Activated CD4-positive, CD25-positive, alpha-beta regulatory T cell treated with anti-CD3 and anti-CD28 coated beads, Interleukin-2, amount 50 U/mL, for 72 hours (primary cell): ENCODE measurements around the gene CNRIP1.
"Not testable (repeated sequence)": the region's sequence is repeated elsewhere in the genome, so short reads cannot be mapped to it uniquely, and the experiment has no call there.

Source experiments
- DNase-seq: peaks from one replicate; pipeline ENCODE4 v3.0.0; 2021

The CNRIP1 gene, protein sequence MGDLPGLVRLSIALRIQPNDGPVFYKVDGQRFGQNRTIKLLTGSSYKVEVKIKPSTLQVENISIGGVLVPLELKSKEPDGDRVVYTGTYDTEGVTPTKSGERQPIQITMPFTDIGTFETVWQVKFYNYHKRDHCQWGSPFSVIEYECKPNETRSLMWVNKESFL

DNA sequence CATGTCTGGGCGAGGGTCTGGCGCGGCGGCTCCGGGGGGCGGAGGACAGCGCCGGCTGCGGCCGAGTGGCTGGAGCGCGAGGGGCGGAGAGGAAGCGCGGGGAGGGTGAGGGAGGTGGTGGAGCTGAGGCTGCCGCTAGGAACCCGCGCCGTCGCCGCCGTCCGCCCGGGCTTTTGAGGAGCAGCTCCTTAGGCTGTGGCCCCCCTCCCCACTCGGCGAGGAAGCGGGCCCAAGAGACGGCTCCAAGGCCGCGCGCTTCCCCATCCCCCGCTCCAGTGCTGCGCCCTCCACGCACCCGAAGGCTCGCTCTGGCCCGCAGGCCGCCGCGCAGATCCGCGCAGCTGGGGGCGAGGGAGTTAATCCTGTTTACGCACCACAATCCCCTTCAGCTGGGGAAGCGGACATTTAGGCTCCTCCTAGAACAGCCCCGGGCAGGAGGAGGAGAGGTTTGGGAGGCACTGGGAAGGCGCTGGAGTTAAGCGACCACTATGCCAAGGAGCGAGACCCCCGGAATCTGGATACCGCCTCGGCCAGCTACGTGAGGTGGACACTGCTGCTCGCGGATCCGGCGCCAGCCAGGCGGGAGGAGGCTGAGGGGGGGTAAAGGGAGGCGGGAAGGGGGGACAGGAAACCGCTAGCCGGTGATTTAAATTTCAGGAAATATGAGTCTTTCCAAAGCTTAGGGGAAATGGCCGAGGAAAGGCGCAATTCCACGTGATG lies at the start of gene CNRIP1:
Gene CNRIP1, minus strand, starts transcription at position 552 of the 720 bp plus-strand sequence. Its CDS starts 549 bp downstream, at position 3.
- no peak for DNase-seq

DNA sequence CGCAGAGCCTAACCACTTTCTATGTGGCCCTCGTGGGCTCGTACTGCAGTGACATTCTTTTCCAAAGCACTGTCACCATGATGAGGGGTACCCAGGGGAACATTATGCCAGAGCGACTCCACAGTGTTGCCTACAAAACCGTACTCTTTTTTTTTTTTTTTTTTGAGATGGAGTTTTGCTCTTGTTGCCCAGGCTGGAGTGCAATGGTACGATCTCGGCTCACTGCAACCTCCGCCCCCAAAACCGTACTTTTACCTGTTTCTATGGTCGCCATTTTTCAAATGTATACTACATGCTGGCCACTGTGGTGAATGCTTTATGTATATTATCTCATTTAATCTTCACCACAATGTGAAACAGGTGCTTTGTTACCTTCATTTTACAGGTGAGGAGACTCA lies 49.6 kb upstream of the CNRIP1 start:
- no peak for DNase-seq

DNA sequence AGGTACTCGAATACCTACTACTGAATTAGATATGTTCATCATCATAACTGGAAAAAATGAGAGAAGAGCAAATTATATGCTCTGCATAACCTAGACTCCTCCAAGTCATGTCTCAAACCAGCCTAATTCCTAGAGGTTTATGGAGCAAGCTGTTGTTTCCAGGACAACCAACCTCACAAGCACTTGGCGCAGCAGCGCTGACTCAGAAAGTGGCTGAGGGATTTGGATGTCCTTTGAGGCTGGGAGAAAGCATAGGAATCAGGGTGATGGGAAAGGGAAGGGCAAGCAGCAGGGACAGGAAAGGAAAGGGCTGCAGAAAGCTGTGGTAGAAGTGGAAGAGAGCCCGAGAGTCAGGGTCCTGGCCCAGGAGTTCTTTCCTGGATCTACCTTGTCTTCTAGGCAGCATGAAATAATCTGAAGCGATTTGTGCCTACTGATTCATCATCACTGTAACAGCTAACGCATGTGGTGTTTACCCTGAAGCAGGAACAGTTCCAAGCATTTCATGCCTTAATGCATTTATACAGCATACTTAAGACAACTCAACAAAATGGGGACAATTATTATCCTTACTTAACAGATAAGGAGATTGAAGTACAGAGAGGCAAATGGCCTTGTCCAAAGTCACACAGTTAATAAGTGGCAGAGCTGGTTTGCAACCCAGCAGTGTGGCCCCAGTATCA lies 49.0 kb upstream of the CNRIP1 start:
- no peak for DNase-seq

GRCh38 chr2:68367953-68368653 lies 48.4 kb upstream of the CNRIP1 start:
- no peak for DNase-seq

DNA sequence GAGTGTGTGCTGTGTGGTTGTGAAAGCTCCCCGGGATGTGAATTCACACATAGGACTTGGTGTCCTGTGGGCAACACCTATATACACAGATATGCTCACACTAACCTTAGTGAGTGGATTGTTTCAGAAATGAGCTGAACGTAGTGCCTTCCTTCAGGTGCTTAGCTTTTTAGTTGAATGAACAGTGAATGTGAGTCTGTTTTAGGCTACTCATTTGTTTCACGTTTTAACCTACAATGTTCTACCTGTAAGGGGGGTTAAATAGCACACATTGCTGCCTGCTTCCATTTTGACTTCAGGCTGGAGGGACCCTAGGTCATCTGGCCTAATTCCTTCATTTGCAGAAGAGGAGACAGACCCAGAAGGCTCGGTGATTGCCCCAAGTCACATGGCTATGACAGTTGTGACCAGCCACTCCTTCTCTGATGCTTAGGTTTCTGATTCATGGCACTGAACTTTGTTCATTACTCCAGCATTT lies 46.4 kb upstream of the CNRIP1 start:
- no peak for DNase-seq

GRCh38 chr2:68365087-68365486 lies 45.3 kb upstream of the CNRIP1 start, which contains the start of gene PLEK:
PLEK (plus strand) TSS chr2:68365282; CDS start chr2:68365352, 70 bp downstream.
- no peak for DNase-seq

DNA sequence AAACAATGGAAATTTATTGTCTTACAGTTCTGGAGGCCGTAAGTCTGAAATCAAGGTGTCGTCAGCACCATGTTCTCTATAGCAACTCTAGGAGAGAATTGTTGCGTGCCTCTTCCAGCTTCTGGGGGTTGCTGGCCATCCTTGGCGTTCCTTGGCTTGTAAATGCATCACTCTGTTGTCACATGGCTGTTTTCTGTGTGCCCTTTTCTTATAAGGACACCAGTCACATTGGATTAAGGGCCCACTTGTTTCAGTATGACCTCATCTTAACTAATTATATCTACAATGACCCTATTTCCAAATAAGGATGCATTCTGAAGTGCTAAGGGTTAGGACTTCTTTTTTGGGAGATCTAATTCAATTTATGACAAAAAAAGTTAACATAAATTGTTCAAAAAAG lies 44.0 kb upstream of the CNRIP1 start:
- DNase-seq: no peak

- DNase-seq: no peak
These were observed 43.0 kb upstream of the CNRIP1 start for GRCh38 chr2:68362749-68363148.

DNA sequence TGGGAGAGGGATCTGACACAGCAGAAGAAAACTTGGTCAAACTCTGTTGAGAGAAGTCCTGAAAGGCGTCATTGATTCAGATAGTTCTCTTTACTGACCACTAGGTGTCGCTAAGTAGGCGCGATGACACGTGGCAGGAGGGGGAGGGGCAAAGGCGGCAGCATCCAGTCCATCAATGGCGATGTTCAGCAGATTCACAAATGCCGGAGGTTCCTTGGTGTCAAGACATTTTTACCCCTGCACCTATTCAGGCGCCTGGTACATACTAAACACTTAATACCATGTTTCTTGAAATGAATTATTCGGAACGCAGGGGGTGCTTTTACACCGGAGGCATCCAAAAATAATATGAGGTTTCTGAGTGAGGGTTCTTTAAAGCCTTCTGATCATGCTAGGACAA lies 42.3 kb upstream of the CNRIP1 start:
- peak; percentile 78 for DNase-seq

DNA sequence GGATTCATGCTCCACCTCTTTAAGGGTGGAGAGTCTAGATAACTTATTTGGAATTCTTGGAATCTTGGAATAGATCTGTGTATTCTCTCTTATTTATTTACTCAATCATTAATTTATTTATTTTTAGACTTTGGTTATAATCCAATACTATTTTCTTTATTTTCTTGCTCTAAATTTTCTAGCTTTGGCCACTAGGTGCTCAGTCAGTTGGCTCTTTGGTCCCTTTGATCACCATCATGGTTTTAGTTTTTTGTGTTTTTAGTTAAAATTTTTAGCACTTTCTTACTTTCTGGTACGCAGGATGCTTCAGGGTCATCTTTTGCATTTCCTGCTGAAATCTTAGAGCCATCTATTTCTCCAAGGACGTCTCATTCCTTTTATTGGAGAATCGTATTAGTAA lies 40.1 kb upstream of the CNRIP1 start:
- no peak for DNase-seq

GRCh38 chr2:68357605-68358337 lies 38.0 kb upstream of the CNRIP1 start:
- DNase-seq: no peak

DNA sequence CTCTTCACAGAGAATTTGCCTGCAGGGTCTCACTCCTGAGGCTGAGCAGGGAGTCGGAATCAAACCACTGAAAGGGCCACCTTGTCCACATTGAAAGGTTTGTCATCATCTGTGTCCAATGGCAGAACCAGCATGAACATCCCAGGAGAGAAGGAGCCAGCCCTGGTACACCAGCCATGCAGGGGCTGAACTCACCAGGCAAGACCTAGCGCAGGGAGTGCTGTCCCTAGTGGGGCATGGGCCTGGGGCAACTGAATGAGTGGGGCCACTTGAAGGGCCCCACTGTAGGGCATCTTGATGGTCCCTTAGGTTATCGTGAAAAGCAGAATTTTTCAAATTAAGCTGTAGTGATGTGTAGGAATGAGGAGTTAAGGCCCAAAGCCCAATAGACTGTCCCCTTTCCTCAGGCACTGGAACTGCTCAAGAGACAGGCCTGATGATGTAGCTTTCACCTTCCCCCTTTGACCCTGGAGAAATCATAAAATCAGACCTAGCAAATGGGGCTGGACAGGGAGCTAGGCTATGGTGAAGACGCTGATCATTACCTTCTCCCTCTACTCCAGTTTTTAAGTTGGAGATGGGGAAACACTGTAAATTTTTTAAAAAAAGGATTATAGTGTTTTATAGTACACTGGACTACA lies 37.0 kb upstream of the CNRIP1 start:
- no peak for DNase-seq

GRCh38 chr2:68352651-68353391 lies 33.1 kb upstream of the CNRIP1 start:
- no peak for DNase-seq

GRCh38 chr2:68351997-68352396 lies 32.2 kb upstream of the CNRIP1 start:
- DNase-seq: no peak

DNA sequence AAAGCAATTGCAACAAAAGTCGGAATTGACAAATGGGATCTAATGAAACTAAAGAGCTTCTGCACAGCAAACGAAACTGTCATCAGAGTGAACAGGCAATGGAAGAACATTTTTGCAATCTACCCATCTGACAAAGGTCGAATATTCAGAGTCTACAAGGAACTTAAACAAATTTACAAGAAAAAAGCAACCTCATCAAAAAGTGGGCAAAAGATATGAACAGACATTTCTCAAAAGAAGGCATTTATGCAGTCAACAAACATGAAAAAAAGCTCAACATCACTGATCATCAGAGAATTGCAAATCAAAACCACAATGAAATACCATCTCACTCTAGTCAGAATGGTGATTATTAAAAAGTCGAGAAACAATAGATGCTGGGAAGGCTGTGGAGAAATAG lies 29.3 kb upstream of the CNRIP1 start:
- not testable (repeated sequence) for DNase-seq

- no peak for DNase-seq
These were observed 25.6 kb upstream of the CNRIP1 start for GRCh38 chr2:68345129-68345875.

GRCh38 chr2:68344031-68344430 lies 24.3 kb upstream of the CNRIP1 start:
- DNase-seq: no peak

DNA sequence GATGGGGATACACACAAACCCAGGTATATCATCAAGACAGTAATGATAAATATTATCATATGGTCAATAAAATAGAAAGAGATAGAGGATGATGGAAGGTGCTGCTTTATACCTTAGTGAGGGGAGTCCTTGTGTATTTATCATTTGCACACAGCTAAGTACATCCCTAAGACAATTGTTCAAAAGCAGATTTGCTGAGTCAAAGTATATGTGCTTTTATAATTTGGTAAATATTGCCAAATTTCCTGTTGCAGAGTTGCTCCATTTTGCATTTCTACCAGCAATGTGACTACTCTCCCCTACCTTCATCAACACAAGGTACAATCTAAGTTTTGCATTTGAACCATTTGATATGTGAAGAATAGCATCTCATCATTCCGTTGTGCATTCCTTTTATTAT lies 22.7 kb upstream of the CNRIP1 start:
- DNase-seq: no peak

GRCh38 chr2:68341583-68341982 lies 21.8 kb upstream of the CNRIP1 start:
- no peak for DNase-seq

DNA sequence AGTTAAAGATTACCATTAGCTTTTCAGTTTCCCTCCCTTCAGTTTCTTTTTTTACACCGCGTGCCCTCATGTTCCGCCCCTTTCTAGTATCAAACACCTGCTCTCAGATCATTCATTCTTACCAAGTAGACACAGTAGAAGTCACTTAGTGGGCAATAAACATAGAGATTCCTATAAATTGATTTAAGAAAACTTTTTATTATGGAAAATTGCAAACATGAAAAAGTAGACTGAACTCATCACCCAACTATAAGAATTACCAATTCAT lies 21.2 kb upstream of the CNRIP1 start:
- DNase-seq: no peak
